ENCODE data around the gene SLC22A23.

The SLC22A23 gene

DNA sequence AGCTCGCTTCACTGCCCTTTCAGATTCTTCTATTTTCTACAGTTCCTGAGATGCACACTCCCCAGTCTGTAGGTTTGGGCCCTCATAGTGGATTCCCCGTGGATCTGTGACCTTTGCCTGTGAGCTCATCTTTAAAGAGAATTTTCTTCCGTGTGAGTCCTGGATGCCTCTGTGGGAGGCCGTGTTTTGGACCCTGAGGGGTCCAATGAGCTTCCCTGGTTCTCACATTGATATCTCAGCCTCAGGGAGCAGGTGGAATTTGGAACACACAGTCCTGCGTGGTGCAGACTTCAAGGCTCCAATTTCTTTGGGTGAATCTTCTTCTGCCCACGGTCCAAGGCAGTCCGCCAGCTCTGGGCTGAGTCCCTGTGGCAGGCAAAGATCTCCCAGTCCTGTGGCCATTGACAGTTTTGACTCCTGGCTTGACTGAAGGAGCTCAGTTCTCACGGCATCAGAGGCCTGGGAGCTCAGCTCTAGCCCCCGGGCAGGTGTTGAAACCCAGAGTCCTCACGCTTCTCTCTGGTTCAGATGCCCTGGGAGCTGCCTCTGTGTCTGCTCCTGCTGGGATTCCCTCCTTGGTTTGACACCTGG, 137.1 kb downstream of the SLC22A23 start:
- Histone ChIP-seq H4K5ac (ENCODE audit: low read length) (no peak overlapping the region), H3K27ac (ENCODE audit: low read depth, low read length) (no peak overlapping the region), H3K4ac (ENCODE audit: low read depth, low read length) (no peak overlapping the region), H3K4me1 (ENCODE audit: control insufficient read depth, low read depth, low read length) (no peaks in the 10 kb centered on the region), H3K4me2 (ENCODE audit: low read length) (no peak overlapping the region), H2AK5ac (ENCODE audit: low read length) (no peak overlapping the region), H2BK15ac (replicated peaks; ENCODE audit: low read depth) (no peak overlapping the region), H3K18ac (ENCODE audit: low read length) (no peak overlapping the region), H3K79me1 (ENCODE audit: low read length) (no peaks in the 10 kb centered on the region), H2BK5ac (ENCODE audit: low read length) (no peak overlapping the region), H3K9ac (ENCODE audit: low read length) (no peak overlapping the region), H3K27me3 (ENCODE audit: insufficient read depth, low read length, poor library complexity) (no peaks in the 10 kb centered on the region), H3K79me2 (ENCODE audit: control insufficient read depth, insufficient read depth, low read length) (no peaks in the 10 kb centered on the region), H3K36me3 (ENCODE audit: control insufficient read depth, insufficient read depth, low read length) (no peaks in the 10 kb centered on the region), H3K4me3 (ENCODE audit: low read length) (no peak overlapping the region), H3K23ac (ENCODE audit: low read length) (no peak overlapping the region), H2BK120ac (ENCODE audit: low read depth, low read length) (no peak overlapping the region), H3K56ac (ENCODE audit: low read length) (no peak overlapping the region), H4K8ac (ENCODE audit: low read depth, low read length) (no peak overlapping the region)
- WGBS (ENCODE audit: extremely low coverage, insufficient coverage, low lambda C conversion rate), result no CpG with 5 or more reads among the region's 10 CpGs
- DNase-seq, result no peak

DNA sequence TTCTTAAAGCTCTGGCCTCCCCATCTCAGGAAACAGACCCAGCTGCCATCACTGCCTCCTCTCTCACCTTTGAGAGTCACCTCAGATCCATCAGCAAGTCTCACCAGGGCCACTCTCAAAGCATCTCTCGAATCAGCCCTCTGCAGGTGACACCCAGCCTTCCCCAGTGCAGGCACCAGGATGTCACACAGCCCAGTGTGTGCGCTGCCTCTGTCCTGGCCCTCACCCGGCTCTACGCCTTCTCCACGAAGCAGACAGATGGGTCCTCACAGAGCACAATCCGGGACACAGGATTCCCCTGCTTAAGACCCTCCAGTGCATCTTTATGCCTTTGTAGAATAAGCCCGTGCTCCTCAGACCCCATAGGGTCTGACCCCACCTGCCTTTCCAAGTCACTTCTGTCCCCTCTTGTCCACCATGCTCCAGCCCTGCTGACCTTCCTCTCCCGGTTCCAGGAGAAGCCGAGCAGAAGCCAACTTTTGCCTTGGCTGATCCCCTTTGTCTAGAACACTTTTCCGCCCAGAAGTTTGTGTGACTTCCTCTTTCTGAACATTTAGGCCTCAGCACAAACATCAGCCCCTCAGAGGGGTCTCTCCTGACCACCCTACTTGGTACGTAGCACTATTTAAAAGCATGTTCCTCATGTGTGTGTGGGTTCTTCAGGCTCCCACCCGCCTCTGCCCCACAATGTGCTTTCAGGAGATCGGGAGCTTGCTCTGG, 137.9 kb downstream of the SLC22A23 start:
- H3K56ac ChIP-seq (ENCODE audit: low read length), result no peak overlapping the region
- H3K4ac ChIP-seq (ENCODE audit: low read depth, low read length), result no peak overlapping the region
- no CpG with 5 or more reads among the region's 13 CpGs for WGBS (ENCODE audit: extremely low coverage, insufficient coverage, low lambda C conversion rate)

DNA sequence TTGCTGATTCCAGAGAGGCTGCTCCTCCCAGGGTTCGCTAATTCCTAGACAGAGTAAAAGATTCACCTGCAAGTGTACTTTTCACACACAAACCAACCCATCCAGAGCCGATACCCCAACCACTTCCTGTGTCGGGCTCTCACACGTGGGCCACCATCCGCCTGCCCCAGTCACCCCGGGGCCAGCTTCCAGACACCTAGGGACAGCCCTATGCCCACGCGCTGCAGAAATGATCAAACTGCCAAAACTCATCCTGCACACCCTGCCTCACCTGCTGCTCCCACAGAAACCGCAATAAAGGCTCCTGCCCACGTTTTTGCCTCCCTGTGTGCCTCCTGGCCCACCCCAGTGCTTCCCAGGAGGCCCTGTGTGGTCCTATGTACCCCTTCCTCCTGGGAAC, 138.6 kb downstream of the SLC22A23 start:
- no peak for DNase-seq
- H3K23ac ChIP-seq (ENCODE audit: low read length), result no peak overlapping the region
- WGBS (ENCODE audit: extremely low coverage, insufficient coverage, low lambda C conversion rate), result no CpG with 5 or more reads among the region's 10 CpGs
- H3K79me1 ChIP-seq (ENCODE audit: low read length), result no peaks in the 10 kb centered on the region
- no peak overlapping the region for H4K5ac ChIP-seq (ENCODE audit: low read length)
- no peak overlapping the region for H3K27ac ChIP-seq (ENCODE audit: low read depth, low read length)
- no peak overlapping the region for H3K4ac ChIP-seq (ENCODE audit: low read depth, low read length)
- H4K8ac ChIP-seq (ENCODE audit: low read depth, low read length), result no peak overlapping the region
- no peaks in the 10 kb centered on the region for H3K79me2 ChIP-seq (ENCODE audit: control insufficient read depth, insufficient read depth, low read length)
- H3K9ac ChIP-seq (ENCODE audit: low read length), result no peak overlapping the region
- no peak overlapping the region for H3K4me2 ChIP-seq (ENCODE audit: low read length)
- H3K4me1 ChIP-seq (ENCODE audit: control insufficient read depth, low read depth, low read length), result no peaks in the 10 kb centered on the region
- no peak overlapping the region for H3K4me3 ChIP-seq (ENCODE audit: low read length)
- H3K18ac ChIP-seq (ENCODE audit: low read length), result no peak overlapping the region
- no peak overlapping the region for H2BK15ac ChIP-seq (replicated peaks; ENCODE audit: low read depth)
- no peak overlapping the region for H2AK5ac ChIP-seq (ENCODE audit: low read length)
- H2BK5ac ChIP-seq (ENCODE audit: low read length), result no peak overlapping the region
- H3K27me3 ChIP-seq (ENCODE audit: insufficient read depth, low read length, poor library complexity), result no peaks in the 10 kb centered on the region
- H3K36me3 ChIP-seq (ENCODE audit: control insufficient read depth, insufficient read depth, low read length), result no peaks in the 10 kb centered on the region
- H3K56ac ChIP-seq (ENCODE audit: low read length), result no peak overlapping the region
- H2BK120ac ChIP-seq (ENCODE audit: low read depth, low read length), result no peak overlapping the region

More for the DNA sequence above, 137.9 kb downstream of the SLC22A23 start:
- Histone ChIP-seq H2BK120ac (ENCODE audit: low read depth, low read length) (no peak overlapping the region), H2BK15ac (replicated peaks; ENCODE audit: low read depth) (no peak overlapping the region), H3K23ac (ENCODE audit: low read length) (no peak overlapping the region), H3K4me3 (ENCODE audit: low read length) (no peak overlapping the region), H3K79me1 (ENCODE audit: low read length) (no peaks in the 10 kb centered on the region), H2AK5ac (ENCODE audit: low read length) (no peak overlapping the region), H2BK5ac (ENCODE audit: low read length) (no peak overlapping the region), H4K8ac (ENCODE audit: low read depth, low read length) (no peak overlapping the region), H3K4me2 (ENCODE audit: low read length) (no peak overlapping the region), H4K5ac (ENCODE audit: low read length) (no peak overlapping the region), H3K9ac (ENCODE audit: low read length) (no peak overlapping the region), H3K27ac (ENCODE audit: low read depth, low read length) (no peak overlapping the region), H3K79me2 (ENCODE audit: control insufficient read depth, insufficient read depth, low read length) (no peaks in the 10 kb centered on the region), H3K36me3 (ENCODE audit: control insufficient read depth, insufficient read depth, low read length) (no peaks in the 10 kb centered on the region), H3K18ac (ENCODE audit: low read length) (no peak overlapping the region), H3K4me1 (ENCODE audit: control insufficient read depth, low read depth, low read length) (no peaks in the 10 kb centered on the region), H3K27me3 (ENCODE audit: insufficient read depth, low read length, poor library complexity) (no peaks in the 10 kb centered on the region)
- DNase-seq, result no peak

DNA sequence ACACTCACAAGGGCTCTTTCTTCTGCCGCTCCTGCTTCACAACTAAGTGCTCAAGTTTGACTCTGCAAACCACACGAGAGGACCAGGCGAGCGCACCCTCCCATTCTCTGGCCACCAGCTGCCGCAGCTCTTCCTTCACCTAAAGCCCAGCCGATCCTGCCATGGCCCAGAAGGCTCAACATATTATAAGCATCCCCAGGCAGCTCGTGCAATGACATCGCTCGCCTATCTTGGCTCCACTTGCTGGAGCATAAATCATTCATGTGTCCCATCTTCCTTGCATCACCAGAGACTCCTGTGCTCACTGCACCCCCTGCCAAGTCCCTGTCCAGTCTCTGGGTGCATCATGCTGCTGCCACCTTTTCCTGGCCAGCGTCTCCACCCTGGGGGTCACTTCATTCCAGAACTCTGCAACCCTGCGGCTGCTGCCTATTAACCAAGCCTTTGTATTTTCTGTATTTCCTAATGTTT, 139.1 kb downstream of the SLC22A23 start:
- WGBS (ENCODE audit: extremely low coverage, insufficient coverage, low lambda C conversion rate), result no CpG with 5 or more reads among the region's 11 CpGs
- Histone ChIP-seq H2BK5ac (ENCODE audit: low read length) (no peak overlapping the region), H3K4me3 (ENCODE audit: low read length) (no peak overlapping the region), H4K5ac (ENCODE audit: low read length) (no peak overlapping the region), H3K27ac (ENCODE audit: low read depth, low read length) (no peak overlapping the region), H3K56ac (ENCODE audit: low read length) (no peak overlapping the region), H2BK15ac (replicated peaks; ENCODE audit: low read depth) (no peak overlapping the region), H3K4ac (ENCODE audit: low read depth, low read length) (no peak overlapping the region), H3K79me2 (ENCODE audit: control insufficient read depth, insufficient read depth, low read length) (no peaks in the 10 kb centered on the region), H2AK5ac (ENCODE audit: low read length) (no peak overlapping the region), H3K23ac (ENCODE audit: low read length) (no peak overlapping the region), H3K36me3 (ENCODE audit: control insufficient read depth, insufficient read depth, low read length) (no peaks in the 10 kb centered on the region), H3K4me1 (ENCODE audit: control insufficient read depth, low read depth, low read length) (no peaks in the 10 kb centered on the region), H3K79me1 (ENCODE audit: low read length) (no peaks in the 10 kb centered on the region), H3K27me3 (ENCODE audit: insufficient read depth, low read length, poor library complexity) (no peaks in the 10 kb centered on the region), H2BK120ac (ENCODE audit: low read depth, low read length) (no peak overlapping the region), H3K18ac (ENCODE audit: low read length) (no peak overlapping the region), H3K9ac (ENCODE audit: low read length) (no peak overlapping the region), H4K8ac (ENCODE audit: low read depth, low read length) (no peak overlapping the region), H3K4me2 (ENCODE audit: low read length) (no peak overlapping the region)
- DNase-seq, result no peak

DNA sequence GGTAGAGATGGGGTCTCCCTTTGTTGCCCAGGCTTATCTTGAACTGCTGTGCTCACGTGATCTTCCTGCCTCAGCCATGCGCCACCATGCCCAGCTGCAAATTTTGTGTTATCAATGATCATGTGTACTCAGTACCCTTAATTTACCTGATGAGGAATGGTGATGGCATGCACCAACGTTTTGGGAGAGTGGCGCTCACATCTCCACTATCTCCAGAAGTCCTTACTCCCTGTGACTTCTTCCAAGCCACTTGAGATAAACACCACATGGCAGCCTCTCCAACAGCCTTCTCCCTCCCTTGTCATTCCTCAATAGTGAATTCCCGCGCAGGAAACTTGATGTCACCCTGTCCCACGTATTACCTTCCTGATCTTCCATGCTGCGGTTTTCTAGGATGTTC, 140.0 kb downstream of the SLC22A23 start:
- Histone ChIP-seq H2BK5ac (ENCODE audit: low read length) (no peak overlapping the region), H3K18ac (ENCODE audit: low read length) (no peak overlapping the region), H3K4me1 (ENCODE audit: control insufficient read depth, low read depth, low read length) (no peaks in the 10 kb centered on the region), H3K79me1 (ENCODE audit: low read length) (no peaks in the 10 kb centered on the region), H3K9ac (ENCODE audit: low read length) (no peak overlapping the region), H3K4ac (ENCODE audit: low read depth, low read length) (no peak overlapping the region), H3K4me3 (ENCODE audit: low read length) (no peak overlapping the region), H3K27ac (ENCODE audit: low read depth, low read length) (no peak overlapping the region), H2BK120ac (ENCODE audit: low read depth, low read length) (no peak overlapping the region), H3K36me3 (ENCODE audit: control insufficient read depth, insufficient read depth, low read length) (no peaks in the 10 kb centered on the region), H3K56ac (ENCODE audit: low read length) (no peak overlapping the region), H3K79me2 (ENCODE audit: control insufficient read depth, insufficient read depth, low read length) (no peaks in the 10 kb centered on the region), H2AK5ac (ENCODE audit: low read length) (no peak overlapping the region), H3K4me2 (ENCODE audit: low read length) (no peak overlapping the region), H4K5ac (ENCODE audit: low read length) (no peak overlapping the region), H3K23ac (ENCODE audit: low read length) (no peak overlapping the region), H4K8ac (ENCODE audit: low read depth, low read length) (no peak overlapping the region), H3K27me3 (ENCODE audit: insufficient read depth, low read length, poor library complexity) (no peaks in the 10 kb centered on the region), H2BK15ac (replicated peaks; ENCODE audit: low read depth) (no peak overlapping the region)
- no peak for DNase-seq
- WGBS (ENCODE audit: extremely low coverage, insufficient coverage, low lambda C conversion rate), result no CpG with 5 or more reads among the region's 8 CpGs
